Esophagus mucosa (tissue), 1 donor: ENCODE results near the gene YAP1. TPM values are rescaled to one million over a fixed set of nuclear protein-coding genes. Genes with fewer than 3 reads are reported as not detected.

Experiments used
- total RNA-seq: library from RNA; stranded (reverse); gene quantifications from one replicate; pipeline ENCODE4 v1.2.4, GENCODE V29; 2023
- donor health status: DM: yes; HTN: yes; CAD: no.

YAP1 gene
- total RNA-seq, 1 donor from 2014 or later = 95.2 TPM

Other genes starting within 250 kb of the YAP1 start
- gene CEP126, start 195.4 kb upstream of the YAP1 start, total RNA-seq = 1.2 TPM
- not detected for gene ANGPTL5, start 193.9 kb upstream of the YAP1 start, total RNA-seq
- gene CFAP300, start 63.0 kb upstream of the YAP1 start, total RNA-seq = 0.80 TPM
- 2.2 TPM for gene BIRC3, start 207.0 kb downstream of the YAP1 start, total RNA-seq
- 22.1 TPM for gene BIRC2, start 236.8 kb downstream of the YAP1 start, total RNA-seq